ENCODE results near the gene PRSS35.

DNA sequence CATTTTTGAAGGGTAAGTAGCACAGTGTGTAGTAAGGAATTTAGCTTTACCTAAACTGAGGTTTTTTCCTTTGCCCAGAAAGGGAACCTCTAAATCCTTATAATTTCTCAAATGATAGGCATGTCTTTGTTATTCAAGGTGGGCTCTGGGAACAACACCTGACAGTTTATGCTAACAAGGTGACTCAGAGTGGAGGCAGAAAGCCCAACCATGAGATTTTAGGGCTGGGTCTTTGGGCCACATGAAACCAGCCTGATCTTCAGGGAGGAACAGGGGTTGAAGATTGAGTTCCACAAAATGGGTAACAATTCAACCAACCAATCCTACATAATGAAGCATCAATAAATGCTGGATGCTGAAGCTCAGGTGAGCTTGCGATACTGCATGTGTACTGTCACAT lies 46.6 kb downstream of the PRSS35 start:
- TF ChIP-seq POLR2A (IDR thresholded peaks at IDR 0.05) = no peak
- TF ChIP-seq, protein P1, sequence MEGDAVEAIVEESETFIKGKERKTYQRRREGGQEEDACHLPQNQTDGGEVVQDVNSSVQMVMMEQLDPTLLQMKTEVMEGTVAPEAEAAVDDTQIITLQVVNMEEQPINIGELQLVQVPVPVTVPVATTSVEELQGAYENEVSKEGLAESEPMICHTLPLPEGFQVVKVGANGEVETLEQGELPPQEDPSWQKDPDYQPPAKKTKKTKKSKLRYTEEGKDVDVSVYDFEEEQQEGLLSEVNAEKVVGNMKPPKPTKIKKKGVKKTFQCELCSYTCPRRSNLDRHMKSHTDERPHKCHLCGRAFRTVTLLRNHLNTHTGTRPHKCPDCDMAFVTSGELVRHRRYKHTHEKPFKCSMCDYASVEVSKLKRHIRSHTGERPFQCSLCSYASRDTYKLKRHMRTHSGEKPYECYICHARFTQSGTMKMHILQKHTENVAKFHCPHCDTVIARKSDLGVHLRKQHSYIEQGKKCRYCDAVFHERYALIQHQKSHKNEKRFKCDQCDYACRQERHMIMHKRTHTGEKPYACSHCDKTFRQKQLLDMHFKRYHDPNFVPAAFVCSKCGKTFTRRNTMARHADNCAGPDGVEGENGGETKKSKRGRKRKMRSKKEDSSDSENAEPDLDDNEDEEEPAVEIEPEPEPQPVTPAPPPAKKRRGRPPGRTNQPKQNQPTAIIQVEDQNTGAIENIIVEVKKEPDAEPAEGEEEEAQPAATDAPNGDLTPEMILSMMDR (IDR thresholded peaks at IDR 0.05 in 4 of 5, conservative IDR thresholded peaks at IDR 0.05 in 1 of 5) = no peak

Measured in gastrocnemius medialis (tissue), 4 donors.